ENCODE measurements around the gene TMEM121.

Gene TMEM121

GRCh38 chr14:105494606-105494929 lies 31.8 kb upstream of the TMEM121 start:
- H3K9me3 ChIP-seq (ENCODE audit: control insufficient read depth, insufficient read depth, low read length): peaks cover 3% of the 10 kb centered on the region; the same call in 1 of the 2 replicates
- H3K4me1 ChIP-seq (ENCODE audit: control insufficient read depth, insufficient read depth, low read length): no peaks in the 10 kb centered on the region; the same call in 1 of the 2 replicates
- no peak overlapping the region for H3K4me3 ChIP-seq (ENCODE audit: low read depth, low read length)
- H3K27me3 ChIP-seq (ENCODE audit: control insufficient read depth, insufficient read depth, low read length): peaks cover 6% of the 10 kb centered on the region; the same call in 1 of the 2 replicates
- no peak overlapping the region for H3K9ac ChIP-seq (ENCODE audit: low read depth, low read length)
- H3K36me3 ChIP-seq (ENCODE audit: control insufficient read depth, insufficient read depth, low read length): no peaks in the 10 kb centered on the region; the same call in 1 of the 2 replicates
- H3K27ac ChIP-seq (ENCODE audit: low read depth, low read length): no peak overlapping the region

- Histone ChIP-seq H3K27me3 (ENCODE audit: control insufficient read depth, insufficient read depth, low read length) (no peaks in the 10 kb centered on the region), H3K9ac (ENCODE audit: low read depth, low read length) (no peak overlapping the region), H3K4me3 (ENCODE audit: low read depth, low read length) (no peak overlapping the region), H3K9me3 (ENCODE audit: control insufficient read depth, insufficient read depth, low read length) (peaks cover 3% of the 10 kb centered on the region; the same call in 1 of the 2 replicates), H3K4me1 (ENCODE audit: control insufficient read depth, insufficient read depth, low read length) (no peaks in the 10 kb centered on the region), H3K27ac (ENCODE audit: low read depth, low read length) (no peak overlapping the region), H3K36me3 (ENCODE audit: control insufficient read depth, insufficient read depth, low read length) (no peaks in the 10 kb centered on the region; the same call in 1 of the 2 replicates)
Measured at GRCh38 chr14:105495101-105495989, 31.0 kb upstream of the TMEM121 start.

GRCh38 chr14:105495990-105496830 lies 30.2 kb upstream of the TMEM121 start:
- Histone ChIP-seq H3K9ac (ENCODE audit: low read depth, low read length) (no peak overlapping the region), H3K9me3 (ENCODE audit: control insufficient read depth, insufficient read depth, low read length) (peaks cover 3% of the 10 kb centered on the region; the same call in 1 of the 2 replicates), H3K4me1 (ENCODE audit: control insufficient read depth, insufficient read depth, low read length) (no peaks in the 10 kb centered on the region), H3K36me3 (ENCODE audit: control insufficient read depth, insufficient read depth, low read length) (no peaks in the 10 kb centered on the region; the same call in 1 of the 2 replicates), H3K27me3 (ENCODE audit: control insufficient read depth, insufficient read depth, low read length) (no peaks in the 10 kb centered on the region), H3K27ac (ENCODE audit: low read depth, low read length) (no peak overlapping the region), H3K4me3 (ENCODE audit: low read depth, low read length) (no peak overlapping the region)

GRCh38 chr14:105496831-105497591 lies 29.4 kb upstream of the TMEM121 start:
- H3K27me3 ChIP-seq (ENCODE audit: control insufficient read depth, insufficient read depth, low read length): no peaks in the 10 kb centered on the region
- no peak overlapping the region for H3K4me3 ChIP-seq (ENCODE audit: low read depth, low read length)
- no peaks in the 10 kb centered on the region; the same call in 1 of the 2 replicates for H3K9me3 ChIP-seq (ENCODE audit: control insufficient read depth, insufficient read depth, low read length)
- no peak overlapping the region for H3K9ac ChIP-seq (ENCODE audit: low read depth, low read length)
- no peaks in the 10 kb centered on the region for H3K4me1 ChIP-seq (ENCODE audit: control insufficient read depth, insufficient read depth, low read length)
- H3K36me3 ChIP-seq (ENCODE audit: control insufficient read depth, insufficient read depth, low read length): no peaks in the 10 kb centered on the region; the same call in 1 of the 2 replicates
- no peak overlapping the region for H3K27ac ChIP-seq (ENCODE audit: low read depth, low read length)

GRCh38 chr14:105497671-105498429 lies 28.5 kb upstream of the TMEM121 start:
- H3K27me3 ChIP-seq (ENCODE audit: control insufficient read depth, insufficient read depth, low read length): no peaks in the 10 kb centered on the region
- no peaks in the 10 kb centered on the region; the same call in 1 of the 2 replicates for H3K36me3 ChIP-seq (ENCODE audit: control insufficient read depth, insufficient read depth, low read length)
- no peak overlapping the region for H3K4me3 ChIP-seq (ENCODE audit: low read depth, low read length)
- H3K9me3 ChIP-seq (ENCODE audit: control insufficient read depth, insufficient read depth, low read length): no peaks in the 10 kb centered on the region; the same call in 1 of the 2 replicates
- no peak overlapping the region for H3K9ac ChIP-seq (ENCODE audit: low read depth, low read length)
- no peak overlapping the region for H3K27ac ChIP-seq (ENCODE audit: low read depth, low read length)
- no peaks in the 10 kb centered on the region for H3K4me1 ChIP-seq (ENCODE audit: control insufficient read depth, insufficient read depth, low read length)

GRCh38 chr14:105498430-105499255 lies 27.7 kb upstream of the TMEM121 start:
- Histone ChIP-seq H3K9me3 (ENCODE audit: control insufficient read depth, insufficient read depth, low read length) (no peaks in the 10 kb centered on the region; the same call in 1 of the 2 replicates), H3K9ac (ENCODE audit: low read depth, low read length) (no peak overlapping the region), H3K4me3 (ENCODE audit: low read depth, low read length) (no peak overlapping the region), H3K4me1 (ENCODE audit: control insufficient read depth, insufficient read depth, low read length) (no peaks in the 10 kb centered on the region), H3K36me3 (ENCODE audit: control insufficient read depth, insufficient read depth, low read length) (no peaks in the 10 kb centered on the region), H3K27ac (ENCODE audit: low read depth, low read length) (no peak overlapping the region), H3K27me3 (ENCODE audit: control insufficient read depth, insufficient read depth, low read length) (no peaks in the 10 kb centered on the region)

- Histone ChIP-seq H3K9me3 (ENCODE audit: control insufficient read depth, insufficient read depth, low read length) (no peaks in the 10 kb centered on the region; the same call in 1 of the 2 replicates), H3K36me3 (ENCODE audit: control insufficient read depth, insufficient read depth, low read length) (no peaks in the 10 kb centered on the region), H3K4me1 (ENCODE audit: control insufficient read depth, insufficient read depth, low read length) (no peaks in the 10 kb centered on the region), H3K27ac (ENCODE audit: low read depth, low read length) (no peak overlapping the region), H3K27me3 (ENCODE audit: control insufficient read depth, insufficient read depth, low read length) (no peaks in the 10 kb centered on the region), H3K9ac (ENCODE audit: low read depth, low read length) (no peak overlapping the region), H3K4me3 (ENCODE audit: low read depth, low read length) (no peak overlapping the region)
Measured at GRCh38 chr14:105499256-105500035, 26.9 kb upstream of the TMEM121 start.

- no peak overlapping the region for H3K4me3 ChIP-seq (ENCODE audit: low read depth, low read length)
- no peak overlapping the region for H3K27ac ChIP-seq (ENCODE audit: low read depth, low read length)
- H3K36me3 ChIP-seq (ENCODE audit: control insufficient read depth, insufficient read depth, low read length): no peaks in the 10 kb centered on the region
- no peaks in the 10 kb centered on the region for H3K27me3 ChIP-seq (ENCODE audit: control insufficient read depth, insufficient read depth, low read length)
- H3K4me1 ChIP-seq (ENCODE audit: control insufficient read depth, insufficient read depth, low read length): no peaks in the 10 kb centered on the region
- H3K9me3 ChIP-seq (ENCODE audit: control insufficient read depth, insufficient read depth, low read length): no peaks in the 10 kb centered on the region; the same call in 1 of the 2 replicates
- H3K9ac ChIP-seq (ENCODE audit: low read depth, low read length): no peak overlapping the region
Measured at GRCh38 chr14:105500036-105500725, 26.2 kb upstream of the TMEM121 start.

GRCh38 chr14:105500726-105501101 lies 25.7 kb upstream of the TMEM121 start:
- H3K9ac ChIP-seq (ENCODE audit: low read depth, low read length): no peak overlapping the region
- H3K9me3 ChIP-seq (ENCODE audit: control insufficient read depth, insufficient read depth, low read length): no peaks in the 10 kb centered on the region; the same call in 1 of the 2 replicates
- H3K27ac ChIP-seq (ENCODE audit: low read depth, low read length): no peak overlapping the region

More at GRCh38 chr14:105500726-105501101, 25.7 kb upstream of the TMEM121 start:
- Histone ChIP-seq H3K4me1 (ENCODE audit: control insufficient read depth, insufficient read depth, low read length) (no peaks in the 10 kb centered on the region), H3K27me3 (ENCODE audit: control insufficient read depth, insufficient read depth, low read length) (no peaks in the 10 kb centered on the region), H3K4me3 (ENCODE audit: low read depth, low read length) (no peak overlapping the region), H3K36me3 (ENCODE audit: control insufficient read depth, insufficient read depth, low read length) (no peaks in the 10 kb centered on the region)
